ENCODE data around the gene ATP10A.

ATP10A gene, protein sequence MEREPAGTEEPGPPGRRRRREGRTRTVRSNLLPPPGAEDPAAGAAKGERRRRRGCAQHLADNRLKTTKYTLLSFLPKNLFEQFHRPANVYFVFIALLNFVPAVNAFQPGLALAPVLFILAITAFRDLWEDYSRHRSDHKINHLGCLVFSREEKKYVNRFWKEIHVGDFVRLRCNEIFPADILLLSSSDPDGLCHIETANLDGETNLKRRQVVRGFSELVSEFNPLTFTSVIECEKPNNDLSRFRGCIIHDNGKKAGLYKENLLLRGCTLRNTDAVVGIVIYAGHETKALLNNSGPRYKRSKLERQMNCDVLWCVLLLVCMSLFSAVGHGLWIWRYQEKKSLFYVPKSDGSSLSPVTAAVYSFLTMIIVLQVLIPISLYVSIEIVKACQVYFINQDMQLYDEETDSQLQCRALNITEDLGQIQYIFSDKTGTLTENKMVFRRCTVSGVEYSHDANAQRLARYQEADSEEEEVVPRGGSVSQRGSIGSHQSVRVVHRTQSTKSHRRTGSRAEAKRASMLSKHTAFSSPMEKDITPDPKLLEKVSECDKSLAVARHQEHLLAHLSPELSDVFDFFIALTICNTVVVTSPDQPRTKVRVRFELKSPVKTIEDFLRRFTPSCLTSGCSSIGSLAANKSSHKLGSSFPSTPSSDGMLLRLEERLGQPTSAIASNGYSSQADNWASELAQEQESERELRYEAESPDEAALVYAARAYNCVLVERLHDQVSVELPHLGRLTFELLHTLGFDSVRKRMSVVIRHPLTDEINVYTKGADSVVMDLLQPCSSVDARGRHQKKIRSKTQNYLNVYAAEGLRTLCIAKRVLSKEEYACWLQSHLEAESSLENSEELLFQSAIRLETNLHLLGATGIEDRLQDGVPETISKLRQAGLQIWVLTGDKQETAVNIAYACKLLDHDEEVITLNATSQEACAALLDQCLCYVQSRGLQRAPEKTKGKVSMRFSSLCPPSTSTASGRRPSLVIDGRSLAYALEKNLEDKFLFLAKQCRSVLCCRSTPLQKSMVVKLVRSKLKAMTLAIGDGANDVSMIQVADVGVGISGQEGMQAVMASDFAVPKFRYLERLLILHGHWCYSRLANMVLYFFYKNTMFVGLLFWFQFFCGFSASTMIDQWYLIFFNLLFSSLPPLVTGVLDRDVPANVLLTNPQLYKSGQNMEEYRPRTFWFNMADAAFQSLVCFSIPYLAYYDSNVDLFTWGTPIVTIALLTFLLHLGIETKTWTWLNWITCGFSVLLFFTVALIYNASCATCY (N-terminal part only)

DNA sequence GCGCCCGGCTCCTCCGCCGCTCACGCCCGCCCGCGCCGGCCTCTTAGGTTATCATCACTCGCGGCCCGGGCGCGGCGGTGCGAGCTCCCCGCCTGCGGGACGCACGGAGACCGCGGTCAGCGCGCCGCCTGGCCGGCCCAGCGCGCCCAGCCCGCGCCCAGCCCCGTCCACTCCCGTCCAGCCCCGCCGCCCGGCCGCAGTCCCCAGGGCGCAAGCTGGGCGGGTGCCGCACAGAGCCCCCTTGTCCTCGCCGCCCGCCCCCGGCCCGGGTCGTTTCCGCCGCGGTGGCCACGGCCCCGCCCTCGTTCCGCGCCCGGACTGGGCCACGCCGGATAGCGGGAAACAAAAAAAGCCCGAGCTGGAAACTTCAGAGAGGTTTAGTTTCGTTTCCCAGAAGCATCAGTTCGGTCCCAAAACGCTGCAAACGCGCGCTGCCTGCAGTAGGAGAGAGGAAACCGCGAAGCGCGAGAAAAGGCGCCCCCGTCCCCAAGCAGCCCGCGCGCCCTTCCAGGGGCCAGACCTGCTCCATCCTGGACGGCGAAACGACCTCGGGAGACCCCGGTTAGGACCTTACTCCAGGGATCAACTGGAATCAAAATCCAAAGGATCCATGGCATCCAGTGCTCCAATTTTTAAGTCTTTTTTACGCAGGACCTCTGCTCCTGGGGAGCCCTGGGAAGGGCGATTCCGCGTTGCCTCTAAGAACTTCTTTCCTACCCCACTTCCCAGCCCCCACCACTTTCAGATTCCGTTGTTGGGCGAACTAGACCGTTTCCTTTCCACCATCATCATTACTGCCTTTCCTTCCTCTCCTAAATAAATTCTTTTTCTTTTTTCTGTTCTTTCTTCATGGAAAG is at the start of gene ATP10A:
TSS of gene ATP10A (minus strand) at position 217 of the 857 bp plus-strand sequence. CDS start 231 bp downstream, outside the sequence.
- no peaks in the 10 kb centered on the region for H3K36me3 ChIP-seq
- no peak within 1 kb of the TSS for H3K27ac ChIP-seq
- H3K27me3 ChIP-seq = peaks cover 66% of the 10 kb centered on the region
- no peaks in the 10 kb centered on the region for H3K9me3 ChIP-seq
- TF ChIP-seq, protein P1, sequence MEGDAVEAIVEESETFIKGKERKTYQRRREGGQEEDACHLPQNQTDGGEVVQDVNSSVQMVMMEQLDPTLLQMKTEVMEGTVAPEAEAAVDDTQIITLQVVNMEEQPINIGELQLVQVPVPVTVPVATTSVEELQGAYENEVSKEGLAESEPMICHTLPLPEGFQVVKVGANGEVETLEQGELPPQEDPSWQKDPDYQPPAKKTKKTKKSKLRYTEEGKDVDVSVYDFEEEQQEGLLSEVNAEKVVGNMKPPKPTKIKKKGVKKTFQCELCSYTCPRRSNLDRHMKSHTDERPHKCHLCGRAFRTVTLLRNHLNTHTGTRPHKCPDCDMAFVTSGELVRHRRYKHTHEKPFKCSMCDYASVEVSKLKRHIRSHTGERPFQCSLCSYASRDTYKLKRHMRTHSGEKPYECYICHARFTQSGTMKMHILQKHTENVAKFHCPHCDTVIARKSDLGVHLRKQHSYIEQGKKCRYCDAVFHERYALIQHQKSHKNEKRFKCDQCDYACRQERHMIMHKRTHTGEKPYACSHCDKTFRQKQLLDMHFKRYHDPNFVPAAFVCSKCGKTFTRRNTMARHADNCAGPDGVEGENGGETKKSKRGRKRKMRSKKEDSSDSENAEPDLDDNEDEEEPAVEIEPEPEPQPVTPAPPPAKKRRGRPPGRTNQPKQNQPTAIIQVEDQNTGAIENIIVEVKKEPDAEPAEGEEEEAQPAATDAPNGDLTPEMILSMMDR (IDR thresholded peaks at IDR 0.05) = no peak
- peaks cover 0 to 2% of the 10 kb centered on the region in 2 experiments for H3K4me1 ChIP-seq (ENCODE audit: control insufficient read depth in 1 of 2, insufficient read depth in 1 of 2, low read depth in 1 of 2, low read length in 1 of 2)
- H3K4me3 ChIP-seq (ENCODE audit: low read depth in 1 of 2, low read length in 1 of 2) = no peak within 1 kb of the TSS

DNA sequence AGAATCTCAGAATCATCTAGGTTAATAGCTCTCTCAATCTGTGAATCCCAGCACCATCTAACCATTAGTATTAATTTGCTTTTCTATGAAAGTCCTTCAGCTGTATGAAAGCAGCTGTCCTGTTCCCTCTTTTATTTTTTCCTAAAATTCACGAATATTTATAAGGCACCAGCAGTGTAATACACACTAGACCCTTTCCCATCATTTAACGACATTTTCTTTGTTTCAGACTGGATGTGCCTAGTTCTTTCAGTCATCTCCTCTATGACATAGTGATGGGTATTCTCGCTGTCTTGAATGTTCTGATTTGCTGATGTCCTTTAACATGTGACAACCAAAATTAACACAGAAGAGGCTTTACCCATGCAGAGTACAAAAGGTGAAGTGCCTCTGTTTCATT is 48.9 kb upstream of the ATP10A start:
- Histone ChIP-seq H3K4me3 (ENCODE audit: low read depth in 1 of 2, low read length in 1 of 2) (no peak overlapping the region), H3K36me3 (no peaks in the 10 kb centered on the region), H3K9me3 (no peaks in the 10 kb centered on the region), H3K27me3 (no peaks in the 10 kb centered on the region), H3K27ac (no peak overlapping the region), H3K4me1 (ENCODE audit: control insufficient read depth in 1 of 2, insufficient read depth in 1 of 2, low read depth in 1 of 2, low read length in 1 of 2) (no peaks in the 10 kb centered on the region)
- TF ChIP-seq, protein P1 (IDR thresholded peaks at IDR 0.05) = no peak

DNA sequence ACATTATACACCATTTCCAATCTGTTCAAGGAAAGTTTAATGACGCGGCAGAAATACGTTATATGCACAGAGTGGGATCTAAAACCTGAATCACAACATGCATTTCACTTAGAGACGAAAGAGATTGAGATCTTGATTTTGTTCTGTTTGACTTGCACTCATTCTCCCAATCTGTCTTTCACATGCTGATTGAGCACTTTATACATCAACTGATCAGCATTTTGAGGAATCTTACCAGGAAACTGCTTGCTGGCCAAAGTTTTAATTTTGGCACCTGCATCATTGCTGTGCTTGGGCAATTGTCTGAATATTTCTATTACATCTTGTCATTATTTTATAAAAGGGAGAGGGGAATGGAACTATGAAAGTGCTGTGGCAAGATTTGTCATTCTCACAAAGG is 47.7 kb upstream of the ATP10A start:
- no peaks in the 10 kb centered on the region for H3K9me3 ChIP-seq
- no peak overlapping the region for H3K27ac ChIP-seq
- no peaks in the 10 kb centered on the region for H3K4me1 ChIP-seq (ENCODE audit: control insufficient read depth in 1 of 2, insufficient read depth in 1 of 2, low read depth in 1 of 2, low read length in 1 of 2)
- no peak overlapping the region for H3K4me3 ChIP-seq (ENCODE audit: low read depth in 1 of 2, low read length in 1 of 2)
- no peaks in the 10 kb centered on the region for H3K36me3 ChIP-seq
- TF ChIP-seq, protein P1 (IDR thresholded peaks at IDR 0.05) = no peak
- no peaks in the 10 kb centered on the region for H3K27me3 ChIP-seq

DNA sequence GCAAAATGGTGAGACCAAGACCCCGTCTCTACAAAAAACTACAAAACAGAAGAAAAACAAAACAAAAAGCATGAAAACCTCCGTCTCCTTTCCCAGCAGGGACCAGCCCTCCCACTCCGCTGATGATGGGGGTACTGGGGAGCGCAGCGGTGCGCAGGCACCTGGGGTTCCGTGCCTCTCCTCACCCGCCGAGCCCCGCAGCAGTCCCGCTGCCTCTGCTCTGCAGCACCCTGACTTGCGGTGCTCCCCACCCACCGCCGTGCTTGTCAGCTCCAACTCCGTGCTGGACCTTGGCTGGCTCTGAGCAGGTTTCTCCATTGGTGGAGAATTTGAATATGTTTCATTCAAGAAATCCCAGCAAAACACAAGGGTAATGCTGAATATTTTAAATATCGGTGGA is 46.7 kb upstream of the ATP10A start:
- no peaks in the 10 kb centered on the region for H3K36me3 ChIP-seq
- TF ChIP-seq, protein P1 (IDR thresholded peaks at IDR 0.05) = no peak
- no peaks in the 10 kb centered on the region for H3K27me3 ChIP-seq
- no peaks in the 10 kb centered on the region for H3K4me1 ChIP-seq (ENCODE audit: control insufficient read depth in 1 of 2, insufficient read depth in 1 of 2, low read depth in 1 of 2, low read length in 1 of 2)
- H3K4me3 ChIP-seq (ENCODE audit: low read depth in 1 of 2, low read length in 1 of 2) = no peak overlapping the region
- H3K9me3 ChIP-seq = no peaks in the 10 kb centered on the region
- H3K27ac ChIP-seq = no peak overlapping the region
